Esophagus squamous epithelium (tissue), 4 donors: ENCODE measurements around the gene LNPEP.

Experiments used
- CTCF ChIP-seq, 6 experiments: fragments of 450-650 bp in 4 of 6; fragments of 200-600 bp in 2 of 6; sonication (generic) in 2 of 6; IDR thresholded peaks; one replicate each; pipeline ENCODE4 v1.5.1; 2016 to 2019; ENCODE audit warnings: antibody characterized with exemption in 6 of 6, mild to moderate bottlenecking in 4 of 6, moderate library complexity in 4 of 6
- POLR2A ChIP-seq, 4 donors: fragments of 450-650 bp; IDR thresholded peaks; one replicate each; pipeline ENCODE4 v1.6.1; 2017; ENCODE audit warnings: antibody characterized with exemption in 4 of 4, mild to moderate bottlenecking in 4 of 4, moderate library complexity in 3 of 4

- TF ChIP-seq CTCF (IDR thresholded peaks at IDR 0.05) = no peak
- no peak for TF ChIP-seq POLR2A (IDR thresholded peaks at IDR 0.05)
These were observed 5.3 kb downstream of the LNPEP start for GRCh38 chr5:96941140-96941539.
